Measurements from ENCODE around the gene NR0B2. TPM values are rescaled to one million over a fixed set of nuclear protein-coding genes. Genes with fewer than 3 reads are reported as not detected.

The NR0B2 gene
- total and polyA plus RNA-seq, 2 of the 13 experiments (the other 11 are each of a cell fraction or from before 2014, with no cell fraction given), result 72.5 to 133 TPM

- TF ChIP-seq E2F5 (CRISPR knock-in tag; conservative IDR thresholded peaks at IDR 0.05) (peak; percentile 19; the same call in 1 of the 2 replicates), ZSCAN5A (CRISPR knock-in tag; IDR thresholded peaks at IDR 0.05; ENCODE audit: borderline replicate concordance) (no peak; the same call in 1 of the 2 replicates), KDM1A (CRISPR knock-in tag; IDR thresholded peaks at IDR 0.05) (no peak), MYC (CRISPR knock-in tag; IDR thresholded peaks at IDR 0.05; ENCODE audit: borderline replicate concordance) (peak; percentile 90), RBFOX2 (IDR thresholded peaks at IDR 0.05; ENCODE audit: low read depth, low read length) (peak; percentile 97), PHF20 (CRISPR knock-in tag; IDR thresholded peaks at IDR 0.05) (peak; percentile 86), ZNF773 (CRISPR knock-in tag; IDR thresholded peaks at IDR 0.05; ENCODE audit: borderline replicate concordance) (peak; percentile 90; the same call in 1 of the 2 replicates), KDM2A (CRISPR knock-in tag; IDR thresholded peaks at IDR 0.05; ENCODE audit: borderline replicate concordance, low read depth) (peak; percentile 93), POGK (CRISPR knock-in tag; conservative IDR thresholded peaks at IDR 0.05) (0 out of 2 replicates have a peak, but pooled peaks have one; percentile 61), ZSCAN21 (CRISPR knock-in tag; IDR thresholded peaks at IDR 0.05; ENCODE audit: borderline replicate concordance) (peak; percentile 55; the same call in 1 of the 2 replicates), HIVEP1 (CRISPR knock-in tag; IDR thresholded peaks at IDR 0.05) (peak; percentile 61; the same call in 1 of the 2 replicates), HNRNPH1 (optimal IDR thresholded peaks at IDR 0.05; ENCODE audit: low read depth, low read length) (no peak), THRA (CRISPR knock-in tag; IDR thresholded peaks at IDR 0.05; ENCODE audit: borderline replicate concordance) (0 out of 2 replicates have a peak, but pooled peaks have one; percentile 51), NONO (IDR thresholded peaks at IDR 0.05) (no peak), NONO (CRISPR knock-in tag; conservative IDR thresholded peaks at IDR 0.05) (peak; percentile 90), RELA (CRISPR knock-in tag; IDR thresholded peaks at IDR 0.05) (no peak)
Observed at GRCh38 chr1:26921540-26922430, 8.0 kb upstream of the NR0B2 start, which contains the start of gene NUDC (continued).

Data from HepG2 (cell line).